Femur (tissue), 1 donor: ENCODE results near the gene SOX11.

ENCODE experiments used
- DNase-seq: peaks from one replicate; pipeline ENCODE4 v3.0.0-alpha.2; 2017

Gene SOX11

DNA sequence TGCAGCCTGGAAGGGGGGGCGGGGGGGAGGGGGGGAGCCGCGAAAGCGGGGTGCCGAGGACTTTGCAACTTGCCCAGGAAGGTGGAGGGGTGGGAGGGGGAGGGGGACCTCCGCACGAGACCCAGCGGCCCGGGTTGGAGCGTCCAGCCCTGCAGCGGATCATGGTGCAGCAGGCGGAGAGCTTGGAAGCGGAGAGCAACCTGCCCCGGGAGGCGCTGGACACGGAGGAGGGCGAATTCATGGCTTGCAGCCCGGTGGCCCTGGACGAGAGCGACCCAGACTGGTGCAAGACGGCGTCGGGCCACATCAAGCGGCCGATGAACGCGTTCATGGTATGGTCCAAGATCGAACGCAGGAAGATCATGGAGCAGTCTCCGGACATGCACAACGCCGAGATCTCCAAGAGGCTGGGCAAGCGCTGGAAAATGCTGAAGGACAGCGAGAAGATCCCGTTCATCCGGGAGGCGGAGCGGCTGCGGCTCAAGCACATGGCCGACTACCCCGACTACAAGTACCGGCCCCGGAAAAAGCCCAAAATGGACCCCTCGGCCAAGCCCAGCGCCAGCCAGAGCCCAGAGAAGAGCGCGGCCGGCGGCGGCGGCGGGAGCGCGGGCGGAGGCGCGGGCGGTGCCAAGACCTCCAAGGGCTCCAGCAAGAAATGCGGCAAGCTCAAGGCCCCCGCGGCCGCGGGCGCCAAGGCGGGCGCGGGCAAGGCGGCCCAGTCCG, 540 bp downstream of the SOX11 start:
- DNase-seq: peak; percentile 75

DNA sequence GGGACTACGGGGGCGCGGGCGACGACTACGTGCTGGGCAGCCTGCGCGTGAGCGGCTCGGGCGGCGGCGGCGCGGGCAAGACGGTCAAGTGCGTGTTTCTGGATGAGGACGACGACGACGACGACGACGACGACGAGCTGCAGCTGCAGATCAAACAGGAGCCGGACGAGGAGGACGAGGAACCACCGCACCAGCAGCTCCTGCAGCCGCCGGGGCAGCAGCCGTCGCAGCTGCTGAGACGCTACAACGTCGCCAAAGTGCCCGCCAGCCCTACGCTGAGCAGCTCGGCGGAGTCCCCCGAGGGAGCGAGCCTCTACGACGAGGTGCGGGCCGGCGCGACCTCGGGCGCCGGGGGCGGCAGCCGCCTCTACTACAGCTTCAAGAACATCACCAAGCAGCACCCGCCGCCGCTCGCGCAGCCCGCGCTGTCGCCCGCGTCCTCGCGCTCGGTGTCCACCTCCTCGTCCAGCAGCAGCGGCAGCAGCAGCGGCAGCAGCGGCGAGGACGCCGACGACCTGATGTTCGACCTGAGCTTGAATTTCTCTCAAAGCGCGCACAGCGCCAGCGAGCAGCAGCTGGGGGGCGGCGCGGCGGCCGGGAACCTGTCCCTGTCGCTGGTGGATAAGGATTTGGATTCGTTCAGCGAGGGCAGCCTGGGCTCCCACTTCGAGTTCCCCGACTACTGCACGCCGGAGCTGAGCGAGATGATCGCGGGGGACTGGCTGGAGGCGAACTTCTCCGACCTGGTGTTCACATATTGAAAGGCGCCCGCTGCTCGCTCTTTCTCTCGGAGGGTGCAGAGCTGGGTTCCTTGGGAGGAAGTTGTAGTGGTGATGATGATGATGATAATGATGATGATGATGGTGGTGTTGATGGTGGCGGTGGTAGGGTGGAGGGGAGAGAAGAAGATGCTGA, 1.4 kb downstream of the SOX11 start:
- peak; percentile 64 for DNase-seq

DNA sequence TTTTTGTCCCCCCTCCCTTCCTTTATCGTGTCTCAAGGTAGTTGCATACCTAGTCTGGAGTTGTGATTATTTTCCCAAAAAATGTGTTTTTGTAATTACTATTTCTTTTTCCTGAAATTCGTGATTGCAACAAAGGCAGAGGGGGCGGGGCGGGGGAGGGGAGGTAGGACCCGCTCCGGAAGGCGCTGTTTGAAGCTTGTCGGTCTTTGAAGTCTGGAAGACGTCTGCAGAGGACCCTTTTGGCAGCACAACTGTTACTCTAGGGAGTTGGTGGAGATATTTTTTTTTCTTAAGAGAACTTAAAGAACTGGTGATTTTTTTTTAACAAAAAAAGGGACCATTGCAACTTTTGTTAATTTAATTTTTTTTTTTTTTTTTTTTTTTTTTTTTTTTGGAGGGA, 2.1 kb downstream of the SOX11 start:
- peak; percentile 58 for DNase-seq

DNA sequence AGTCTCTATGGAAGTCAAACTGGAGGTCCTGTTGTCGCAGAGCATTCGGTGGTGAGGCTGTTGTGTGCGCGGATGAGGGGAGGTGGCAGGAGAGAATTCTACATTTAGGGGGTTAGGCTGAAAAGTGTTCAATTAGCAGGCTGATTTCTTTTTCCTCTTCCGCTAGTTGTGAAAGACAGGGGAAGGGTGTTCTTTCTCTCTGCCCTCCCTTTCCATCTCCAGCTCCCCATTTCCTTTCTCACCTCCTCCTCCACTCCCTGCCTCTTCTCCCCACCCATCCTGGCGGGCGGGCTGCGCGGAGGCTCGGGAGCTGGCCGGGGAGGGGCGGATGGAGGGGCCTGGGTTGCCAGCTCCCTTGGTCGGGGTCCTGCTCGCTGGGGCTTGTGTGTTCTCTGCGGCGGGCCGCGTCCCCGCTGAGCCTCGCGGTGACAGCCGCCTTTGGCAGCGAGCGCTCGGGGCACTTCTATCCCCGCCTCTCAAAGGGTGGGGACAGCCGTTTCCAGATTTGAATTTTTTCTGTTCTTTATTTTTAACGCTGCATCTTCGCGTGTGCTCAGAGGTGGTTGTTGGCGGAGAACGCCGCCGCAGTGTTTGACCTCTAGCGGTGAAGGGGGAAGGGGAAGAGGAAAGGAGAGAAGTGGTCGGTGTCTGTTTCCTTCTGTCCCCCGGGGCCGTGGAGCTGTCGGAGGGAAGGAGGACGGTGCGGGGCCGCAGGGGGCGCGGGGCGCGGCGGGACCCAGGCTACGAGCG, 3.6 kb downstream of the SOX11 start:
- DNase-seq: peak; percentile 71

DNA sequence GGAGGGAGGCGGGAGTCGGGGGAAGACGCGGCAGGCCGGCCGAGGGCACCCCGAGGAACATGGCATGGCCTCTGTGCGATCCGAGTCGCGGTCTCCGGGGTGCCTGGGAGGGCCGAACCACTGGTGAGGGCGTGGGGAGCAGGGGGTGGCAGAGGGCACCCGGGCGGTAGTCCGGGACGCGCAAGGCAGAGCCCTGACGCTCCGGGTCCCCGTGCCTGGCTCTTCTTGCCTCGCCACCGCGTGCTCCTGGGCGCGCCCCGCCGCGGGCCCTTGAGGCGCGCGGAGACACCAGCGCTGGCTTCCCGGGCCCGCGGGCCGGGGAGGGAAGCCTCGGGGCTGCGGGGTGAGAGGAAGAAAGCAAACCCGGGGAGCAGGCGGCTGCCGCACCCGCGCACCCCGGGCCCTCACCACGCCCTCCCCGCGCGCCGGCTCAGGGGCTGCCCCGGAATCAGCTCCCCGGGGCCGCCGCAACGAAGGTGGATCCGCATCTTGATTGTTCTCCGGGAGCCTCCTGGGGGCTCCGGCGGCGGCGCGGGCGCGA, 4.3 kb downstream of the SOX11 start:
- peak; percentile 56 for DNase-seq

- DNase-seq: peak; percentile 79
These were observed 4.8 kb downstream of the SOX11 start for GRCh38 chr2:5696945-5697521.

GRCh38 chr2:5697562-5697961, 5.4 kb downstream of the SOX11 start:
- no peak for DNase-seq

DNA sequence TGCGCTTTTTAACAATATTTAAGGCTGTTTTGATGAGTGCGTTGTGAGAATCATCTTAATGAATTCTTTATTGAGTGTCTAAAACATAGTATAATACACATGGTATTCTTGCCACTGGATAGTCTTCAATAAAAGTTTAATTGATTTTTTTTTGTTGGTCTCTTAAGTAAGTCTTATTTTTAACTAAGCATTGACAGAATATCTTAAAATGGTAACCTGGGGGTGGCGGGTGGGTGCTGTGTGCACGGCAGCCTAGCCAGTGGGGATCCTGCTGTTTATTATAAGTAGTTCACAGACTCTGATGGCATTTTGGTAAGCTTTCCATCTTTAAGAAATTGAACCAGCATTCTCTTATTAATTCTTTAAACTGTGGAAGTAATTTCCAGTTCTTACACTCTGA, 6.0 kb downstream of the SOX11 start:
- DNase-seq: no peak

GRCh38 chr2:5699963-5700362, 7.8 kb downstream of the SOX11 start:
- no peak for DNase-seq

- DNase-seq: no peak
These were observed 8.4 kb downstream of the SOX11 start for GRCh38 chr2:5700551-5700950.

GRCh38 chr2:5701266-5701665, 9.1 kb downstream of the SOX11 start:
- DNase-seq: no peak

DNA sequence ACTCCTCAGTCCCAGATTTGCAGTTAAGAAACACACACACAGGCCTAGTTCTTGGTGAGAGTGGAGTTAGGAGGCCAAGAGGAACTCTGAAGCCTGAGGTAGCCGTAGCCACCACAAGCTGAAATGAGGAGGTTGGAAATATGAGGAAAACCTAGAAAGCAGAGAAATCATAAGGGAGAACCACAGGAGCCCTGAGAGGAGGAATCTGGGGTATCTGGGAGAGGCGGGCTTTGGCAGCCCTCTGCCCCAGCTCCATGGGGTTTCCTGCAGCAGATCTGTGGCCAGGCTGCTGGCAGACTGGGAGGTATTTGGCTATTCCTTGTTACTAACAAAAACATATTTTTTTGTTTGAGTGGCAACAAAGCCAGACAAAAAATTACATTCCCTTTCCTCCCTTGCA, 11.0 kb downstream of the SOX11 start:
- DNase-seq: no peak

- DNase-seq: no peak
These were observed 13.3 kb downstream of the SOX11 start for GRCh38 chr2:5705490-5705889.

DNA sequence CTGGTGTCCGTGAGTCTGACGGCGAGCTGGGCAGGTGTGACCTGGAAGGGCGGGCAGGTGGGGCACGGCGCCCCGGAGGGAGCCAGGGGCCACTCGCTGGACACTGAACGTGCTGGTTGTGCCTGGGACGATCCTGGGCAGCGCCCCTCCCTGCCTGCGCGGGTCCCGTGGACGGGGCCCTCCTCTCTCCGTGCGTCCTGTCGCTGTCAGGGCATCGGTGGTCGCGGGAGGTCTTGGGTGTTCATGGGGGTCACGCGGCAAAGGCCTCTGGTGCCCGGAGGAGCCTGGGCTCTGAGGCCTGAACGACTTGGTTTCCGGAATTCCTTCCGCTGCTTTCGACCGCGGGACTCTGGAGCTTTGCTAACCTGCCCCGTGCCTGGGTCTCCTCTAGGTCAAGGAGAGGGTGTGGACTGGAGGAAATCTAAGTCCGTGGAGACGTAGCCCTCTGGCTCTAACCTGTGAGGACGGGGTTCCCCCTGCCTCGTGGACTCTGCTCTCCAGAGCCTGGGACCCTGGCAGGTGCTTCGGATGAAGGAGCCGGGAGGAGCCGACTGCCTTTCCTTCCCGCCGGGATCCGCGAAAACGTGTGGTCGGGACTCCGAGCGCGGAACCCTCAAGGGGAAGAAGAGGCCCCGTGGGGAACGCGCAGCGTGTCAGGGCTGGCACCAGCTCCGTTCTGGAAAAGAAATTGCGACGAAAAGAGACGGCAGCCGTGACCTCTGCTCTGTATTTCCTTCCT, 14.7 kb downstream of the SOX11 start:
- DNase-seq: no peak

GRCh38 chr2:5710615-5711014, 18.4 kb downstream of the SOX11 start:
- no peak for DNase-seq

DNA sequence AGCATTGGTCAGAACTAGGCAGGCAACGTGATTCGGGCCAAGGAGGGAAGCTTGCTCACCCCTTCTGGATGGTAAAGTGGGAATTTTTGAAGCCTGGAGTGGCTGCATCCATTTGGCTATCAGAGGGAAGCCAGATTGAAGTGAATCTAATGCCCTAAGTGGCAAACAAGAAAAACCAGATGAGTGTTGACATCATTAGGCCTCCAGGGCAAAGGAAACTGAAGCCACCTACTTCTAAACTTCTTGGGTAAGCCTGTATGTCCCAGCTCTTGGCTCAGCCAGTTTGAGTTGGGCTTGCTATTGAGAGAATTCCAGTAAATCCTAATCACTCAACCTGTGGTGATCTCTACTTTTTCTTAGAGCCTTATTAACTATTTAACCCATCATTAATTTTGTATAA, 20.9 kb downstream of the SOX11 start:
- DNase-seq: no peak

GRCh38 chr2:5719629-5720334, 27.6 kb downstream of the SOX11 start:
- no peak for DNase-seq

GRCh38 chr2:5720426-5720825, 28.2 kb downstream of the SOX11 start:
- DNase-seq: no peak

- DNase-seq: no peak
These were observed 30.1 kb downstream of the SOX11 start for GRCh38 chr2:5722236-5722635.

DNA sequence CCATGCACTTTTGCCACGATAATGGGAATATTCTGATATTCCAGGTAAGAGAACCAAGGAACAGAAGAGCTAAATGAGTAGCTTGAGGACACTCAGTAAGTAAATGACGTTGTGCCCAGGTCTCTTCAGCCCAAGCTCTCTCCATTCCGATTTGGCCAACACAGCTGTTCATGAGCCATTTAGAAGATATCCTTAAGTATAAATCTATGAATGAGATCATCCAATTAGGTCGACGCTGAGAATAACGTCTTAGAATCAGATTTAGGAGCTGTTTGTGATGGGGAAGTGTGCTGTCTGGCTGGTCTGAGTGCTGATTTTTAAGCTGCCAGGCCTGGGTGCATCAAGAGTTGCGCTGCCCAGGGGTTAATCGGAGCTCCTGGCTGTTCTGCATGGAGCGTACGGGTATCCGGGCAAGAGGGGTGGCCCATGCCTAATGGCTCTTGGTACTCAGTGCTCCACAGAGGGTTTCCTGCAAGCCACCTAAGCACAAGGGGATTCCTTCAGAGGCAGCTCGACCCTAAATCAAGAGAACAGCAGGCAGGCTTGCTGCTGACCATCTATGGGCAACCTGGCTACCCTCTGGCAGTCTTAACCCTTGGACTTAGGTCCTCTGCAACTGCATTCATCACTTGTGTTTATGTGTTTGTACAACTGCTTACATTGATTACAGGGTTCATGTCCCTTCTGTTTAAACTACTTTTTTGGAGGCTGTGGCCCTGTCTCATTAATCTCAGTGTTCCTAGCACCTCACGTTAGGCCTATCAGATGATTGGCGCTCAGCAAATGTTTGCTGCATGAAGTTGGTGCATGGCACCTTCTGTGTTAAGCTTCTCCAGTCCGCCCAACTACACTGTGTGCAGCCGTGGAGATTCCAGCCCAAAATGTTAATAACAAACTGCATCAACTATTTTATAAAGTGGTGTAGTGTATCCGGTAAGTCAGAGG, 31.9 kb downstream of the SOX11 start:
- no peak for DNase-seq
